Right lobe of liver (tissue), 4 donors: Measurements from ENCODE around the gene ABCC1.

Experiments used
- POLR2A ChIP-seq: fragments of 450-650 bp; IDR thresholded peaks from one replicate; pipeline ENCODE4 v1.6.1; 2017; ENCODE audit warnings: antibody characterized with exemption, mild to moderate bottlenecking
- TF ChIP-seq, protein P1 (sequence below), 4 donors: fragments of 200-600 bp in 3 of 4; fragments of 450-650 bp in 1 of 4; IDR thresholded peaks; one replicate each; pipeline versions ENCODE4 v1.5.1 to v1.8.0; 2016 to 2022; ENCODE audit warnings: antibody characterized with exemption in 4 of 4, mild to moderate bottlenecking in 2 of 4
- donor health status: DM: no; HTN: no; CAD: no.
- donor health status: DM: no; HTN: no; CAD: no.
- donor health status: DM: no; HTN: yes; CAD: no.

DNA sequence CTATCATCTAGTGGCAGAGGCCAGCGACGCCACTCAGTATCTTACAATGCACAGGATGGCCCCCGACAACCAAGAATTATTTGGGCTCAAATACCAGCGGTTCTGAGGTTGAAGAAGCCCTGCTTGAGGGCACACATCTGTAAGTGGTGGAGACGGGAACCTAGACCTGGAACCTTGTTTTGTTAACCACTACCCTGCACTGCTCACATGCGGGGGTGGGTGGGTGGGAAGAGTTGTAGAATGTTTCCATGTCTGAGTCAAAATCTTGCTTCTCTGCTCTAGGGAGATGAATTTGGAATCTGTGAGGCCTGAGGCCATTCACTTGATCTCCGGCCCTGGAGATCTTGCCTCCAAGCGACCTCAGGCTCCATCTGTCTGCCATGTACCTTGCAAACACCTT is 44.1 kb downstream of the ABCC1 start:
- TF ChIP-seq, protein P1, sequence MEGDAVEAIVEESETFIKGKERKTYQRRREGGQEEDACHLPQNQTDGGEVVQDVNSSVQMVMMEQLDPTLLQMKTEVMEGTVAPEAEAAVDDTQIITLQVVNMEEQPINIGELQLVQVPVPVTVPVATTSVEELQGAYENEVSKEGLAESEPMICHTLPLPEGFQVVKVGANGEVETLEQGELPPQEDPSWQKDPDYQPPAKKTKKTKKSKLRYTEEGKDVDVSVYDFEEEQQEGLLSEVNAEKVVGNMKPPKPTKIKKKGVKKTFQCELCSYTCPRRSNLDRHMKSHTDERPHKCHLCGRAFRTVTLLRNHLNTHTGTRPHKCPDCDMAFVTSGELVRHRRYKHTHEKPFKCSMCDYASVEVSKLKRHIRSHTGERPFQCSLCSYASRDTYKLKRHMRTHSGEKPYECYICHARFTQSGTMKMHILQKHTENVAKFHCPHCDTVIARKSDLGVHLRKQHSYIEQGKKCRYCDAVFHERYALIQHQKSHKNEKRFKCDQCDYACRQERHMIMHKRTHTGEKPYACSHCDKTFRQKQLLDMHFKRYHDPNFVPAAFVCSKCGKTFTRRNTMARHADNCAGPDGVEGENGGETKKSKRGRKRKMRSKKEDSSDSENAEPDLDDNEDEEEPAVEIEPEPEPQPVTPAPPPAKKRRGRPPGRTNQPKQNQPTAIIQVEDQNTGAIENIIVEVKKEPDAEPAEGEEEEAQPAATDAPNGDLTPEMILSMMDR (IDR thresholded peaks at IDR 0.05): no peak
- no peak for TF ChIP-seq POLR2A
